GM23338 (cell line): Measurements from ENCODE around the gene ASTL. TPM values are rescaled to one million over a fixed set of nuclear protein-coding genes. Genes with fewer than 3 reads are reported as not detected.

ENCODE experiments used
- ATAC-seq: fragments of 200-7000 bp; cut with Tn5 transposase; 3 replicates; pipeline ENCODE4 v1.9.1; 2020
- DNase-seq: peaks from one replicate; pipeline ENCODE4 v3.0.0-alpha.2; 2015; ENCODE audit warnings: low spot score
- H2AFZ ChIP-seq: fragments of 200-600 bp; sonication (generic); 2 replicates; pipeline ENCODE4 v1.8.0; 2016; ENCODE audit warnings: antibody characterized with exemption, mild to moderate bottlenecking, moderate library complexity
- H3F3A ChIP-seq: fragments of 200-600 bp; sonication (generic); replicated peaks from 2 replicates; pipeline ENCODE4 v1.8.0; 2017; ENCODE audit warnings: antibody characterized with exemption, mixed run types, low read depth
- H3K27ac ChIP-seq: fragments of 200-600 bp; sonication (generic); 2 replicates; pipeline ENCODE4 v1.6.1; 2016; ENCODE audit warnings: low read depth
- H3K27me3 ChIP-seq: fragments of 200-600 bp; sonication (generic); 2 replicates; pipeline ENCODE4 v1.8.0; 2016; ENCODE audit warnings: mild to moderate bottlenecking, mixed run types, moderate library complexity; ENCODE audit not compliant: insufficient read depth
- H3K36me3 ChIP-seq: fragments of 200-600 bp; sonication (generic); 2 replicates; pipeline ENCODE4 v1.8.0; 2016; ENCODE audit warnings: mild to moderate bottlenecking; ENCODE audit not compliant: insufficient read depth
- H3K4me1 ChIP-seq: fragments of 200-600 bp; sonication (generic); 2 replicates; pipeline ENCODE4 v1.8.0; 2016; ENCODE audit warnings: mild to moderate bottlenecking, moderate library complexity; ENCODE audit not compliant: insufficient read depth
- H3K4me2 ChIP-seq: fragments of 200-600 bp; sonication (generic); 2 replicates; pipeline ENCODE4 v1.7.1; 2017; ENCODE audit warnings: mixed run types
- H3K4me3 ChIP-seq: fragments of 200-600 bp; sonication (generic); 2 replicates; pipeline ENCODE4 v1.6.1; 2016; ENCODE audit warnings: mixed run types
- H3K79me2 ChIP-seq: fragments of 200-600 bp; sonication (generic); replicated peaks from 2 replicates; pipeline ENCODE4 v1.8.0; 2017; ENCODE audit warnings: mild to moderate bottlenecking; ENCODE audit not compliant: insufficient read depth
- H3K9me2 ChIP-seq: fragments of 200-600 bp; sonication (generic); 2 replicates; pipeline ENCODE4 v1.8.0; 2017; ENCODE audit not compliant: insufficient read depth
- H4K20me1 ChIP-seq: fragments of 200-600 bp; sonication (generic); replicated peaks from 2 replicates; pipeline ENCODE4 v1.8.0; 2017; ENCODE audit warnings: mild to moderate bottlenecking; ENCODE audit not compliant: insufficient read depth
- H3K27ac Mint-ChIP-seq: 2 replicates; pipeline ENCODE4 v1.8.0; 2020; ENCODE audit warnings: inconsistent platforms, mild to moderate bottlenecking, moderate library complexity, mixed read lengths
- H3K27me3 Mint-ChIP-seq: 3 replicates; pipeline ENCODE4 v1.8.0; 2022; ENCODE audit warnings: low read depth, mild to moderate bottlenecking, moderate library complexity, mixed read lengths, inconsistent platforms; ENCODE audit not compliant: insufficient read depth, poor library complexity
- H3K36me3 Mint-ChIP-seq: 3 replicates; pipeline ENCODE4 v1.8.0; 2021; ENCODE audit warnings: low read depth, mild to moderate bottlenecking, inconsistent platforms, moderate library complexity, mixed read lengths
- H3K4me1 Mint-ChIP-seq: 3 replicates; pipeline ENCODE4 v1.8.0; 2020; ENCODE audit warnings: mild to moderate bottlenecking, inconsistent platforms, mixed read lengths
- H3K4me3 Mint-ChIP-seq: 3 replicates; pipeline ENCODE4 v1.8.0; 2021; ENCODE audit warnings: moderate library complexity, mild to moderate bottlenecking, inconsistent platforms, mixed read lengths
- H3K9me3 Mint-ChIP-seq: 3 replicates; pipeline ENCODE4 v1.8.0; 2020; ENCODE audit warnings: moderate library complexity, mild to moderate bottlenecking, inconsistent platforms, mixed read lengths
- EZH2 ChIP-seq: fragments of 200-600 bp; sonication (generic); IDR thresholded peaks from one replicate; pipeline ENCODE4 v1.8.0; 2017; ENCODE audit warnings: antibody characterized with exemption, mild to moderate bottlenecking, low read depth; ENCODE audit not compliant: unreplicated experiment
- EZH2phosphoT487 ChIP-seq: fragments of 200-600 bp; sonication (generic); IDR thresholded peaks from one replicate; pipeline ENCODE4 v1.8.1; 2018; ENCODE audit warnings: antibody characterized with exemption; ENCODE audit not compliant: unreplicated experiment
- JUNB ChIP-seq: IDR thresholded peaks from one replicate; pipeline ENCODE4 v1.6.1; 2016; ENCODE audit warnings: antibody characterized with exemption; ENCODE audit not compliant: unreplicated experiment
- POLR2AphosphoS5 ChIP-seq: IDR thresholded peaks from 2 replicates; pipeline ENCODE4 v1.6.1; 2016; ENCODE audit warnings: antibody characterized with exemption, low read depth
- ZNF114 ChIP-seq: fragments of 250-450 bp; sonication (Bioruptor Pico); IDR thresholded peaks from 2 replicates; pipeline ENCODE4 v1.5.0; 2020; ENCODE audit warnings: mild to moderate bottlenecking, moderate library complexity
- ZNF331 ChIP-seq: fragments of 250-450 bp; sonication (Bioruptor Pico); IDR thresholded peaks from 2 replicates; pipeline ENCODE4 v1.5.0; 2020; ENCODE audit warnings: low read depth, mild to moderate bottlenecking, moderate library complexity
- polyA plus RNA-seq: library from polyadenylated mRNA; unstranded; fragments of >200 nt; fragmentation: Nextera tagmentation; extraction: Ambion mirVana; gene quantifications from 2 replicates; pipeline ENCODE4 v1.2.1, GENCODE V29; 2016
- total RNA-seq: library from RNA; depleted of rRNA; stranded (reverse); fragments of >200 nt; shearing (Covaris generic); gene quantifications from 2 replicates; pipeline ENCODE4 v1.2.3, GENCODE V29; 2014
- TF ChIP-seq, protein P1 (sequence below), 2 experiments: fragments of 200-600 bp in 1 of 2; sonication (generic) in 1 of 2; conservative IDR thresholded peaks; 2 replicates each; pipeline versions ENCODE4 v1.5.1 to v1.6.1; 2016 to 2017; ENCODE audit warnings: antibody characterized with exemption in 2 of 2, low read depth in 2 of 2, mild to moderate bottlenecking in 2 of 2, moderate library complexity in 1 of 2
- TF ChIP-seq, protein P2 (sequence below): IDR thresholded peaks from one replicate; pipeline ENCODE4 v1.6.1; 2018; ENCODE audit warnings: antibody characterized with exemption; ENCODE audit not compliant: unreplicated experiment

ASTL gene
- total and polyA plus RNA-seq, 2 experiments from 2014 or later, result 0.23 TPM; not detected in 1

DNA sequence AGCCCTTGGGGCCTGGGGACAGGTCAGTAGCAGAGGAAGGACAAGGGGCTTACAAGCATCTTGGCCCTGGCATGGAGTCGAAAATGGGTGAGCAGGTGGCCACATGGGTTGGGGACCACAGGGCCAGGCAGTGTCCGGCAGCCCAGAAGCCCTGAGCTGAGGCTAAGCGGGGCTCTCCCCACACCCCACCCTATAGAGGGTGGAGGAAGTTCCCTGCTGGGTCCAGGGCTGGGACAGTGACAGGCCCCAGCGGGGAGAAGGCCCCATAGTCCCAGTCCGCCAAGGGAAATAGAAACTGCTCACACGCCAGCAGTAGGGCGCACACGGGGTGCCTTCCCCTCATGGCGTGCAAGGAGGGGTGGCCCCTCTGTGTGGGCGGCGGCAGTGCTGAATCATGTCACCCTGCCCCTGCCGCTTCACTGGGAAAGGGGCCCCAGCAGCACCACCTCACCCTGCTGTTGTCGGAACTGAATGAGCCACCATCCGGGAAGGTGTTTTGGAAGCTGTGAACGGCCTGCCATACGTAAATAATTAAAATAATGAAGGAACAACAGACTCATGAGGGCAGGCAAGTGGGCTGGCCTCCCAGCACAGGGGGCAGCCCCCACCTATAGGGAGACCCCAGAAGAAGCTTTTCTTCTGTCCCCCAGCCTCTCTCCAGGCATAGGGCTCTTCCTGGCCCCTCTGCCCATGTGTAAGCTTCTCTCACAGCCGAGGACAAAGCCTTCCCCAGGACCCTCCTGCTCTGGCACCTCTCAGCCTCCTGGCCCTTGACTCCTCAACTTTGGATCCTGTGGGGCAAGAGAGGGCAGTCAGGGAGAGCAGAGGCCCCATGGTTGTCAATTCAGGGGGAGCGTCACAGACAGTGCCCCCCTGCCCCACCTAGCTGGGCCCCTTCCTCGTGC is 19.6 kb upstream of the ASTL start:
- H3F3A ChIP-seq, result no peaks in the 10 kb centered on the region
- no peak overlapping the region for H3K4me2 ChIP-seq
- H3K36me3 ChIP-seq, result no peaks in the 10 kb centered on the region
- DNase-seq (no peak), ATAC-seq (peak; percentile 13)
- no peak overlapping the region for H3K4me3 Mint-ChIP-seq
- H3K9me2 ChIP-seq, result no peaks in the 10 kb centered on the region
- no peaks in the 10 kb centered on the region for H4K20me1 ChIP-seq
- no peaks in the 10 kb centered on the region for H3K79me2 ChIP-seq
- no peaks in the 10 kb centered on the region; the same call in 2 of the 3 replicates for H3K36me3 Mint-ChIP-seq
- H3K27me3 ChIP-seq, result no peaks in the 10 kb centered on the region
- H3K9me3 Mint-ChIP-seq, result no peaks in the 10 kb centered on the region
- H2AFZ ChIP-seq, result peak overlapping the region; percentile 81
- H3K4me1 Mint-ChIP-seq, result peaks cover 19% of the 10 kb centered on the region
- H3K4me1 ChIP-seq, result peaks cover 8% of the 10 kb centered on the region; the same call in 1 of the 2 replicates
- no peak overlapping the region for H3K27ac ChIP-seq
- peaks cover 7% of the 10 kb centered on the region for H3K27me3 Mint-ChIP-seq
- H3K27ac Mint-ChIP-seq, result no peak overlapping the region
- no peak overlapping the region for H3K4me3 ChIP-seq
- TF ChIP-seq POLR2AphosphoS5 (no peak), JUNB (no peak), ZNF114 (CRISPR knock-in tag) (no peak)

DNA sequence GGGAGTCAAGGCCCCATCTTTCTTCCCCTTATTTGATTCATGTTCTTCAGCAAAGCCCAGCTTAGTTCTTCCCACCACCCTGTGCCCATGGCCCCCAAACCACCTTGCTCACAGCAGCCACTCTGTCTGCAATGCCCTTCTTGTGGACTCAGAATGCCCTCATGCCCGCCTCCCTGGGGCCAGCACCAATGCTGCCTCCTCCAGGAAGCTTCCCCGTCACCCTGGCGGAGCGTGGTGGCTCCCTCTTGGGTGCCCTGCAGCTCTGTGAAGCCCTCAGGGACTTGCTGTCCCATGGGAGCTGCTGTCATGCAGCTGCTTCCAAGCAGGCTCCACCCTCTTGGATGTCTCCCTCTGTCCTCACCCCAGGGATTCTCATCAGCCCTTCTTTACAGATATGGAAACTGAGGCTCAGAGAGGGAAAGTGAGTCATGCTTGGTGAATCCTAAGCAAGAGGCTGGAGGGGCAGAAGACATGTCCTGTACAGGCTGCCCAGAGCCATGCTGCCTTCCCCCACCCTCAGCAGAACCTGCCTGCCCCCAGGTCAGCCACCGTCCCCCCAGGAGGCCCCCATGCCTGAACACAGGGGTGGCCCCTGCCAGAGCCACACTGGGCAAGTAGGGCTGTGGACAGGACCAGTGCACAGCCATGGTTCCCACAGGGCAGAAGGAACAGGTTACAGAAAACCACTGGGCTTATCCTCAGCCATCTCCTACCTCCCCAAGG is 18.8 kb upstream of the ASTL start:
- H3K4me1 Mint-ChIP-seq, result peaks cover 26% of the 10 kb centered on the region
- Histone ChIP-seq H3K4me3 (no peak overlapping the region), H3K79me2 (no peaks in the 10 kb centered on the region), H3K9me2 (no peaks in the 10 kb centered on the region), H3K4me1 (peaks cover 8% of the 10 kb centered on the region; the same call in 1 of the 2 replicates), H3K36me3 (no peaks in the 10 kb centered on the region), H4K20me1 (no peaks in the 10 kb centered on the region), H3F3A (no peaks in the 10 kb centered on the region), H2AFZ (no peak overlapping the region), H3K27ac (no peak overlapping the region), H3K27me3 (no peaks in the 10 kb centered on the region), H3K4me2 (no peak overlapping the region)
- no peaks in the 10 kb centered on the region for H3K9me3 Mint-ChIP-seq
- no peak overlapping the region for H3K27ac Mint-ChIP-seq
- DNase-seq, result no peak
- H3K36me3 Mint-ChIP-seq, result no peaks in the 10 kb centered on the region; the same call in 2 of the 3 replicates
- TF ChIP-seq ZNF331 (CRISPR knock-in tag) (no peak), EZH2 (no peak), EZH2phosphoT487 (no peak)
- TF ChIP-seq, protein P1, sequence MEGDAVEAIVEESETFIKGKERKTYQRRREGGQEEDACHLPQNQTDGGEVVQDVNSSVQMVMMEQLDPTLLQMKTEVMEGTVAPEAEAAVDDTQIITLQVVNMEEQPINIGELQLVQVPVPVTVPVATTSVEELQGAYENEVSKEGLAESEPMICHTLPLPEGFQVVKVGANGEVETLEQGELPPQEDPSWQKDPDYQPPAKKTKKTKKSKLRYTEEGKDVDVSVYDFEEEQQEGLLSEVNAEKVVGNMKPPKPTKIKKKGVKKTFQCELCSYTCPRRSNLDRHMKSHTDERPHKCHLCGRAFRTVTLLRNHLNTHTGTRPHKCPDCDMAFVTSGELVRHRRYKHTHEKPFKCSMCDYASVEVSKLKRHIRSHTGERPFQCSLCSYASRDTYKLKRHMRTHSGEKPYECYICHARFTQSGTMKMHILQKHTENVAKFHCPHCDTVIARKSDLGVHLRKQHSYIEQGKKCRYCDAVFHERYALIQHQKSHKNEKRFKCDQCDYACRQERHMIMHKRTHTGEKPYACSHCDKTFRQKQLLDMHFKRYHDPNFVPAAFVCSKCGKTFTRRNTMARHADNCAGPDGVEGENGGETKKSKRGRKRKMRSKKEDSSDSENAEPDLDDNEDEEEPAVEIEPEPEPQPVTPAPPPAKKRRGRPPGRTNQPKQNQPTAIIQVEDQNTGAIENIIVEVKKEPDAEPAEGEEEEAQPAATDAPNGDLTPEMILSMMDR (conservative IDR thresholded peaks at IDR 0.05; ENCODE audit: low read depth in 2 of 2), result no peak
- TF ChIP-seq, protein P2, sequence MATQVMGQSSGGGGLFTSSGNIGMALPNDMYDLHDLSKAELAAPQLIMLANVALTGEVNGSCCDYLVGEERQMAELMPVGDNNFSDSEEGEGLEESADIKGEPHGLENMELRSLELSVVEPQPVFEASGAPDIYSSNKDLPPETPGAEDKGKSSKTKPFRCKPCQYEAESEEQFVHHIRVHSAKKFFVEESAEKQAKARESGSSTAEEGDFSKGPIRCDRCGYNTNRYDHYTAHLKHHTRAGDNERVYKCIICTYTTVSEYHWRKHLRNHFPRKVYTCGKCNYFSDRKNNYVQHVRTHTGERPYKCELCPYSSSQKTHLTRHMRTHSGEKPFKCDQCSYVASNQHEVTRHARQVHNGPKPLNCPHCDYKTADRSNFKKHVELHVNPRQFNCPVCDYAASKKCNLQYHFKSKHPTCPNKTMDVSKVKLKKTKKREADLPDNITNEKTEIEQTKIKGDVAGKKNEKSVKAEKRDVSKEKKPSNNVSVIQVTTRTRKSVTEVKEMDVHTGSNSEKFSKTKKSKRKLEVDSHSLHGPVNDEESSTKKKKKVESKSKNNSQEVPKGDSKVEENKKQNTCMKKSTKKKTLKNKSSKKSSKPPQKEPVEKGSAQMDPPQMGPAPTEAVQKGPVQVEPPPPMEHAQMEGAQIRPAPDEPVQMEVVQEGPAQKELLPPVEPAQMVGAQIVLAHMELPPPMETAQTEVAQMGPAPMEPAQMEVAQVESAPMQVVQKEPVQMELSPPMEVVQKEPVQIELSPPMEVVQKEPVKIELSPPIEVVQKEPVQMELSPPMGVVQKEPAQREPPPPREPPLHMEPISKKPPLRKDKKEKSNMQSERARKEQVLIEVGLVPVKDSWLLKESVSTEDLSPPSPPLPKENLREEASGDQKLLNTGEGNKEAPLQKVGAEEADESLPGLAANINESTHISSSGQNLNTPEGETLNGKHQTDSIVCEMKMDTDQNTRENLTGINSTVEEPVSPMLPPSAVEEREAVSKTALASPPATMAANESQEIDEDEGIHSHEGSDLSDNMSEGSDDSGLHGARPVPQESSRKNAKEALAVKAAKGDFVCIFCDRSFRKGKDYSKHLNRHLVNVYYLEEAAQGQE, result no peak
- H3K27me3 Mint-ChIP-seq, result peaks cover 7% of the 10 kb centered on the region
- ATAC-seq, result no peak
- H3K4me3 Mint-ChIP-seq, result no peak overlapping the region
